Measurements from ENCODE around the gene CHIA. TPM values are rescaled to one million over a fixed set of nuclear protein-coding genes. Genes with fewer than 3 reads are reported as not detected.

The CHIA gene
- total and polyA plus RNA-seq, 4 donors = 0.06 TPM; not detected in 3

GRCh38 chr1:111252786-111253185, 37.9 kb upstream of the CHIA start:
- no peaks in the 10 kb centered on the region for H3K4me1 ChIP-seq (ENCODE audit: control insufficient read depth in 4 of 4, insufficient read depth in 4 of 4, low read length in 3 of 4)
- no peaks in the 10 kb centered on the region for H3K9me3 ChIP-seq (ENCODE audit: control insufficient read depth in 4 of 4, low read length in 3 of 4)
- no peak overlapping the region for H3K4me3 ChIP-seq (ENCODE audit: low read depth in 1 of 3, low read length in 3 of 3)
- TF ChIP-seq SP1 (IDR thresholded peaks at IDR 0.05) = no peak
- TF ChIP-seq, protein P1, sequence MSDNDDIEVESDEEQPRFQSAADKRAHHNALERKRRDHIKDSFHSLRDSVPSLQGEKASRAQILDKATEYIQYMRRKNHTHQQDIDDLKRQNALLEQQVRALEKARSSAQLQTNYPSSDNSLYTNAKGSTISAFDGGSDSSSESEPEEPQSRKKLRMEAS (IDR thresholded peaks at IDR 0.05) = no peak
- no peak for TF ChIP-seq JUND (IDR thresholded peaks at IDR 0.05)
- TF ChIP-seq, protein P2, sequence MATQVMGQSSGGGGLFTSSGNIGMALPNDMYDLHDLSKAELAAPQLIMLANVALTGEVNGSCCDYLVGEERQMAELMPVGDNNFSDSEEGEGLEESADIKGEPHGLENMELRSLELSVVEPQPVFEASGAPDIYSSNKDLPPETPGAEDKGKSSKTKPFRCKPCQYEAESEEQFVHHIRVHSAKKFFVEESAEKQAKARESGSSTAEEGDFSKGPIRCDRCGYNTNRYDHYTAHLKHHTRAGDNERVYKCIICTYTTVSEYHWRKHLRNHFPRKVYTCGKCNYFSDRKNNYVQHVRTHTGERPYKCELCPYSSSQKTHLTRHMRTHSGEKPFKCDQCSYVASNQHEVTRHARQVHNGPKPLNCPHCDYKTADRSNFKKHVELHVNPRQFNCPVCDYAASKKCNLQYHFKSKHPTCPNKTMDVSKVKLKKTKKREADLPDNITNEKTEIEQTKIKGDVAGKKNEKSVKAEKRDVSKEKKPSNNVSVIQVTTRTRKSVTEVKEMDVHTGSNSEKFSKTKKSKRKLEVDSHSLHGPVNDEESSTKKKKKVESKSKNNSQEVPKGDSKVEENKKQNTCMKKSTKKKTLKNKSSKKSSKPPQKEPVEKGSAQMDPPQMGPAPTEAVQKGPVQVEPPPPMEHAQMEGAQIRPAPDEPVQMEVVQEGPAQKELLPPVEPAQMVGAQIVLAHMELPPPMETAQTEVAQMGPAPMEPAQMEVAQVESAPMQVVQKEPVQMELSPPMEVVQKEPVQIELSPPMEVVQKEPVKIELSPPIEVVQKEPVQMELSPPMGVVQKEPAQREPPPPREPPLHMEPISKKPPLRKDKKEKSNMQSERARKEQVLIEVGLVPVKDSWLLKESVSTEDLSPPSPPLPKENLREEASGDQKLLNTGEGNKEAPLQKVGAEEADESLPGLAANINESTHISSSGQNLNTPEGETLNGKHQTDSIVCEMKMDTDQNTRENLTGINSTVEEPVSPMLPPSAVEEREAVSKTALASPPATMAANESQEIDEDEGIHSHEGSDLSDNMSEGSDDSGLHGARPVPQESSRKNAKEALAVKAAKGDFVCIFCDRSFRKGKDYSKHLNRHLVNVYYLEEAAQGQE (IDR thresholded peaks at IDR 0.05) = no peak
- no peak for TF ChIP-seq ATF3 (IDR thresholded peaks at IDR 0.05)
- no peak for TF ChIP-seq RXRA (IDR thresholded peaks at IDR 0.05)
- TF ChIP-seq TAF1 (conservative IDR thresholded peaks at IDR 0.05) = no peak
- TF ChIP-seq RAD21 (IDR thresholded peaks at IDR 0.05) = no peak
- TF ChIP-seq CTCF (IDR thresholded peaks at IDR 0.05; ENCODE audit: low read depth, low read length, missing input control) = no peak
- no peak for TF ChIP-seq ZBTB33 (IDR thresholded peaks at IDR 0.05)
- TF ChIP-seq HNF4G (IDR thresholded peaks at IDR 0.05) = no peak
- TF ChIP-seq FOXA2 (IDR thresholded peaks at IDR 0.05) = no peak
- no peak for TF ChIP-seq GABPA (IDR thresholded peaks at IDR 0.05 in 1 of 2, conservative IDR thresholded peaks at IDR 0.05 in 1 of 2)
- no peak for TF ChIP-seq YY1 (IDR thresholded peaks at IDR 0.05)
- no peak for TF ChIP-seq EGR1 (IDR thresholded peaks at IDR 0.05; ENCODE audit: low read depth in 2 of 2)
- no peak for TF ChIP-seq FOXA1 (IDR thresholded peaks at IDR 0.05)
- no peak for TF ChIP-seq HNF4A (conservative IDR thresholded peaks at IDR 0.05)
- TF ChIP-seq NR2F2 (IDR thresholded peaks at IDR 0.05) = no peak
- H3K36me3 ChIP-seq (ENCODE audit: control insufficient read depth in 4 of 4, insufficient read depth in 3 of 4, low read depth in 1 of 4, low read length in 3 of 4) = no peaks in the 10 kb centered on the region
- H3K27me3 ChIP-seq (ENCODE audit: control insufficient read depth in 4 of 4, insufficient read depth in 4 of 4, low read length in 3 of 4) = peaks cover 0 to 4% (median 0%) of the 10 kb centered on the region in 4 donors
- 95% methylated on average over 2 of the region's 2 CpGs for WGBS
- no peak overlapping the region for H3K9ac ChIP-seq (ENCODE audit: low read depth in 1 of 2, low read length in 2 of 2)
- no peak overlapping the region for H3K27ac ChIP-seq (ENCODE audit: low read depth in 1 of 2, low read length in 2 of 2)
- no peak for DNase-seq (ENCODE audit: low spot score)

Measured in liver (tissue), 9 donors.